ENCODE data around the gene SLBP. TPM values are rescaled to one million over a fixed set of nuclear protein-coding genes. Genes with fewer than 3 reads are reported as not detected.
"Not testable (repeated sequence)": the region's sequence is repeated elsewhere in the genome, so short reads cannot be mapped to it uniquely, and the experiment has no call there.

Gene SLBP
- total RNA-seq, 3 donors from 2014 or later = 21.9 to 31.7 (median 30.6) TPM

- Histone ChIP-seq H3K4me1 (ENCODE audit: low read depth) (no peaks in the 10 kb centered on the region), H3K36me3 (ENCODE audit: low read depth) (no peaks in the 10 kb centered on the region), H3K4me3 (no peak overlapping the region), H3K9me3 (no peaks in the 10 kb centered on the region)
- no peak for TF ChIP-seq CTCF (IDR thresholded peaks at IDR 0.05)
- DNase-seq (no peak), ATAC-seq (no peak)
- intact Hi-C loops (cut with DNase I, micrococcal nuclease) = no loop called here
These were observed 37.4 kb downstream of the SLBP start for GRCh38 chr4:1674682-1675081.

GRCh38 chr4:1673671-1674070 is 38.4 kb downstream of the SLBP start:
- Histone ChIP-seq H3K4me3 (no peak overlapping the region), H3K9me3 (no peaks in the 10 kb centered on the region), H3K36me3 (ENCODE audit: low read depth) (no peaks in the 10 kb centered on the region), H3K4me1 (ENCODE audit: low read depth) (no peaks in the 10 kb centered on the region)
- ATAC-seq (no peak), DNase-seq (no peak)
- TF ChIP-seq CTCF (IDR thresholded peaks at IDR 0.05) = no peak
- intact Hi-C loops (cut with DNase I, micrococcal nuclease) = no loop called here

GRCh38 chr4:1671011-1671410 is 41.1 kb downstream of the SLBP start:
- H3K9me3 ChIP-seq; H3K36me3 ChIP-seq (ENCODE audit: low read depth); H3K4me1 ChIP-seq (ENCODE audit: low read depth); H3K4me3 ChIP-seq; DNase-seq; ATAC-seq; intact Hi-C loops (cut with DNase I, micrococcal nuclease): not testable (repeated sequence)

- H3K9me3 ChIP-seq = no peaks in the 10 kb centered on the region
- ATAC-seq (no peak), DNase-seq (no peak)
- H3K4me1 ChIP-seq (ENCODE audit: low read depth) = no peaks in the 10 kb centered on the region
- no peak overlapping the region for H3K4me3 ChIP-seq
- intact Hi-C loops (cut with DNase I, micrococcal nuclease) = no loop called here
- no peaks in the 10 kb centered on the region for H3K36me3 ChIP-seq (ENCODE audit: low read depth)
- no peak for TF ChIP-seq CTCF (IDR thresholded peaks at IDR 0.05)
These were observed 41.8 kb downstream of the SLBP start for GRCh38 chr4:1670279-1670678.

- TF ChIP-seq CTCF (IDR thresholded peaks at IDR 0.05) = no peak
- no peaks in the 10 kb centered on the region for H3K4me1 ChIP-seq (ENCODE audit: low read depth)
- DNase-seq = no peak
- H3K4me3 ChIP-seq = no peak overlapping the region
- H3K36me3 ChIP-seq (ENCODE audit: low read depth) = no peaks in the 10 kb centered on the region
- intact Hi-C loops (cut with DNase I, micrococcal nuclease) = no loop called here
- H3K9me3 ChIP-seq = no peaks in the 10 kb centered on the region
- ATAC-seq = no peak
These were observed 42.3 kb downstream of the SLBP start for GRCh38 chr4:1669850-1670249.

- Histone ChIP-seq H3K4me3 (no peak overlapping the region), H3K36me3 (ENCODE audit: low read depth) (no peaks in the 10 kb centered on the region), H3K9me3 (no peaks in the 10 kb centered on the region), H3K4me1 (ENCODE audit: low read depth) (no peaks in the 10 kb centered on the region)
- intact Hi-C loops (cut with DNase I, micrococcal nuclease) = no loop called here
- no peak for TF ChIP-seq CTCF (IDR thresholded peaks at IDR 0.05)
- DNase-seq = no peak
- ATAC-seq = no peak
These were observed 42.8 kb downstream of the SLBP start for GRCh38 chr4:1669270-1669669.
